Measurements from ENCODE around the gene CCT5. TPM values are rescaled to one million over a fixed set of nuclear protein-coding genes. Genes with fewer than 3 reads are reported as not detected.
"Not testable (repeated sequence)": the region's sequence is repeated elsewhere in the genome, so short reads cannot be mapped to it uniquely, and the experiment has no call there.

The CCT5 gene
- total RNA-seq, 3 donors from 2014 or later, result 120 to 155 (median 122) TPM

GRCh38 chr5:10265245-10266109, 15.4 kb downstream of the CCT5 start:
- no peak for TF ChIP-seq CTCF (IDR thresholded peaks at IDR 0.05)
- intact Hi-C loops (cut with DNase I, micrococcal nuclease), result no loop called here
- no peaks in the 10 kb centered on the region for H3K9me3 ChIP-seq
- H3K36me3 ChIP-seq (ENCODE audit: low read depth), result peaks cover 13% of the 10 kb centered on the region
- no peak for DNase-seq
- H3K4me3 ChIP-seq, result no peak overlapping the region
- no peak for ATAC-seq
- H3K4me1 ChIP-seq (ENCODE audit: low read depth), result no peaks in the 10 kb centered on the region

DNA sequence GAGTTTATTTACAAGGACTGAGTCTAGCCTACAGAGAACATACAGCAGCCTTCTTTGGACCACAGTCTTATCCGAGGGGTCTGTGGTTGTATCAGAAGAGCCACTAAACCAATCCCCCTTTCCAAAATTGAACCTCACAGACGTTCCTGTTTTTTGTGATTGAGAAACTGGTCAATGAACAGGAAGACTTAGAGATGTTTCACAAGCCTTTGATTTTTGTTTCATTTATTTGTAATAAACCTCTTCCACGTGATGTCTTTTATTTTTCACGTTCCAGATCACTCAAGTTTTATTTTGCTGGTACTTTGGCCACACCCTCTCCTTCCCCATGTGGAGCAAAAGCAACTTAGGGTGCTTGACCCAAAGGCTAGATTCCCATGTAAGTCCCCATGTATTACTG, 16.1 kb downstream of the CCT5 start:
- ATAC-seq, result no peak
- Histone ChIP-seq H3K4me1 (ENCODE audit: low read depth) (no peaks in the 10 kb centered on the region), H3K4me3 (no peak overlapping the region), H3K9me3 (no peaks in the 10 kb centered on the region), H3K36me3 (ENCODE audit: low read depth) (peaks cover 7% of the 10 kb centered on the region)
- no peak for TF ChIP-seq CTCF (IDR thresholded peaks at IDR 0.05)
- intact Hi-C loops (cut with DNase I, micrococcal nuclease), result no loop called here
- no peak for DNase-seq

DNA sequence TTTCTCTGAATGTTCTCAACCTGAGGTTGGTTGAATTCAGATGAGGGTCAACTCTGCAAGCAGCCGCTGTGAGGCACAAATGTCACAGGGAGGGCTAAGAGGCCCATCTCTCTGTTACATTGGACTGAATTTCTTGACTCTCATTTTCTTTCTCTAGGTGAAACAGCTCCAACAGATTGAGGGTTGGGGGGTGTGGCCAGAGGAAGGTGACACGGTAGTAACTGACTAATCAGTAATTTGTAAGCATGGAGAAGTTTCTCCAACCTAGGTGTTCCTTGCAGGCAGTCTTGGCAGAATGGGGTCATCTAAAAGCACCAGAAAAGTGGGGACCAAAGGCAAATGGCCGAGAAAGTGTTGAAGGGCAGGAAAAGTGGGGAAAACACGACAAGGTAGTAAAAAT, 16.8 kb downstream of the CCT5 start:
- DNase-seq (no peak), ATAC-seq (peak; percentile 55)
- no peak for TF ChIP-seq CTCF (IDR thresholded peaks at IDR 0.05)
- Histone ChIP-seq H3K36me3 (ENCODE audit: low read depth) (peaks cover 6% of the 10 kb centered on the region), H3K4me1 (ENCODE audit: low read depth) (no peaks in the 10 kb centered on the region), H3K9me3 (no peaks in the 10 kb centered on the region), H3K4me3 (no peak overlapping the region)
- intact Hi-C loops (cut with DNase I, micrococcal nuclease), result no loop called here

DNA sequence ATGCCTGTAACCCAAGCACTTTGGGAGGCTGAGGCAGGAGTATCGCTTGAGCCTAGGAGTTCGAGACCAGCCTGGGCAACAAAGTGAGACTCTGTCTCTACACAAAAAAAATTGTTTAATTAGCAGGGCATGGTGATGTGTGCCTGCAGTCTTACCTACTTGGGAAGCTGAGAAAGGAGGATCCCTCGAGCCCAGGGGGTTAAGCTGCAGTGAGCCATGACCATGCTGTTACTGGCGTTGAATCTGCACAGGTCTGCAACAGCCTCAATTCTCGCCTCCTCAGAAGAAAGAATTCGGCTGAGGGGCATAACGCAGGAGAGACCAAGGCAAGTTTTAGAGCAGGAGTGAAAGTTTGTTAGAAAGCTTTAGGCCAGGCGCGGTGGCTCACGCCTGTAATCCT, 18.0 kb downstream of the CCT5 start:
- Histone ChIP-seq H3K4me1 (ENCODE audit: low read depth) (peaks cover 2% of the 10 kb centered on the region), H3K9me3 (no peaks in the 10 kb centered on the region), H3K4me3 (no peak overlapping the region), H3K36me3 (ENCODE audit: low read depth) (peaks cover 5% of the 10 kb centered on the region)
- no peak for ATAC-seq
- no peak for DNase-seq
- TF ChIP-seq CTCF (IDR thresholded peaks at IDR 0.05), result no peak
- intact Hi-C loops (cut with DNase I, micrococcal nuclease), result no loop called here

DNA sequence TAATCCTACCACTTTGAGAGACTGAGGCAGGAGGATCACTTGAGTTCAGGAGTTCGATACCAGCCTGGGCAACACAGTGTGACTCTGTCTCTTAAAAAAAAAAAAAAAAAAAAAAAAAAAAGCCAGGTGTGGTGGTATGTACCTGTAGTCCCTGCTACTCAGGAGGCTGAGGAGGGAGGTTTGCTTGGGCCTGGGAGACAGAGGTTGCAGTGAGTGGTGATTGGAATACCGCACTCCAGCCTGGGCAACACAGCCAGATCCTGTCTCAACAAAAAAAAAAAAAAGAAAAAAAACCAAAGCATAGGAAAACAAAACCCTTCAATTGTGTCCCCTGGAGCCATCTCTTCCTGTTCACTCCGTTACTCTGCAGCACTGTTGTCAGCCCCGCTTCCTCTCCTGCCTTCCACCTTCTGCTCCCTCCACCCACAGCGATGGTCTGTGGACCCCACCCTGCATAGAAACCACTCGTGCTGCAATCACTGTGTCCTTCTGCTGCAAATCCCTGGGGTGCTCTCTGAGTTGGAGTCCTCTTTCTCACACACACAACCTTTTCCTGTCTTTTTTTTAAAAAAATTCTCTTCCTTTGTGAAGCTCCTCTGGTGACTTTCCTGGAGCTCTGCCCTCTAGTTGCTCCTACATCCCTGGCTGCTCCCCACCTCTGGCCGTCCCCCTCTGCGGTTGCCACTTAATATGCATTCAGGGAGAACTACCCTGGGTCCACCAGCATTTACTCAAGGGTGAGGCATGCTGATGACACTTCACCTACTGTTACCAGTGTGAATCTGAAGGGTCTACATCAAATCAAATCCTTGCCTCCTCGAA, 22.2 kb downstream of the CCT5 start:
- DNase-seq (no peak), ATAC-seq (no peak)
- TF ChIP-seq CTCF (IDR thresholded peaks at IDR 0.05), result no peak
- intact Hi-C loops (cut with DNase I, micrococcal nuclease), result no loop called here
- no peaks in the 10 kb centered on the region for H3K9me3 ChIP-seq
- no peak overlapping the region for H3K4me3 ChIP-seq
- H3K36me3 ChIP-seq (ENCODE audit: low read depth), result no peaks in the 10 kb centered on the region
- peaks cover 2% of the 10 kb centered on the region for H3K4me1 ChIP-seq (ENCODE audit: low read depth)

GRCh38 chr5:10272875-10273209, 22.8 kb downstream of the CCT5 start:
- ATAC-seq (peak; percentile 80), DNase-seq (peak in 1 of 3 donors; percentile 80)
- H3K36me3 ChIP-seq (ENCODE audit: low read depth); H3K4me3 ChIP-seq; H3K9me3 ChIP-seq; intact Hi-C loops (cut with DNase I, micrococcal nuclease); H3K4me1 ChIP-seq (ENCODE audit: low read depth): not testable (repeated sequence)

All from mucosa of descending colon (tissue), 3 donors.